ENCODE measurements around the gene RBFOX1. TPM values are rescaled to one million over a fixed set of nuclear protein-coding genes. Genes with fewer than 3 reads are reported as not detected.

Gene RBFOX1
- total RNA-seq, 1 experiment from 2014 or later: not detected

DNA sequence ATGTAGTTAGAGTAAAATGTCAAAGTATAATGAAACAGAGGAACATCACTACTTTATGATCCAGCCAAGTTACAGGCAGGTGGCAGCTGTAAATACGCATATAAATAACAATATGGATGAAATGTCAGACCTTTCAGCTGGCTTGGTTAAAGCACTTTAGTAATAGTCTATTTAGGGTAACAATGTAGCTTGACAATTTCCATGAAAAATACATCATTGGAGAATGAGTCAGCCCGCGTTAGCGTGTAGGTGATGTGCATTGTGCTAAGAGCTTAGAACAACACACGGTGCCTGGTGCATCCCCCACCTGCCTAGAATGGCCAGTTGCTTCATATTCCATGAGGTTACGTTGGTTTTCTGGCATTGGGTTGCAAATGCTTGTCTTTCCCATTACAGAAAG lies 119.4 kb downstream of the RBFOX1 start:
- H3K79me2 ChIP-seq (ENCODE audit: insufficient read depth, low read length): no peaks in the 10 kb centered on the region
- ChIA-PET CTCF (no interaction called here), POLR2A (no interaction called here), RAD21 (ENCODE audit: low non-redundant PET in 1 of 2, low total read pairs in 2 of 2, uncharacterized antibody in 2 of 2, unreplicated experiment in 2 of 2) (no interaction called here)
- H3K9me2 ChIP-seq (ENCODE audit: insufficient read depth): no peaks in the 10 kb centered on the region
- TF ChIP-seq, protein P1, sequence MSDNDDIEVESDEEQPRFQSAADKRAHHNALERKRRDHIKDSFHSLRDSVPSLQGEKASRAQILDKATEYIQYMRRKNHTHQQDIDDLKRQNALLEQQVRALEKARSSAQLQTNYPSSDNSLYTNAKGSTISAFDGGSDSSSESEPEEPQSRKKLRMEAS (IDR thresholded peaks at IDR 0.05): no peak
- TF ChIP-seq CEBPB (IDR thresholded peaks at IDR 0.05; ENCODE audit: low read depth): no peak
- no peak for TF ChIP-seq YY1 (IDR thresholded peaks at IDR 0.05; ENCODE audit: extremely low read depth, insufficient replicate concordance, low read depth, low read length)
- no peak for TF ChIP-seq SP1 (IDR thresholded peaks at IDR 0.05; ENCODE audit: low read depth)
- TF ChIP-seq TCF7L2 (IDR thresholded peaks at IDR 0.05; ENCODE audit: borderline replicate concordance, extremely low read depth, insufficient read depth, insufficient read length): no peak
- TF ChIP-seq, protein P2, sequence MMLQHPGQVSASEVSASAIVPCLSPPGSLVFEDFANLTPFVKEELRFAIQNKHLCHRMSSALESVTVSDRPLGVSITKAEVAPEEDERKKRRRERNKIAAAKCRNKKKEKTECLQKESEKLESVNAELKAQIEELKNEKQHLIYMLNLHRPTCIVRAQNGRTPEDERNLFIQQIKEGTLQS (IDR thresholded peaks at IDR 0.05): no peak
- no peak for TF ChIP-seq ELF1 (IDR thresholded peaks at IDR 0.05; ENCODE audit: borderline replicate concordance, low read depth)
- TF ChIP-seq EZH2 (IDR thresholded peaks at IDR 0.05): no peak
- TF ChIP-seq, protein P3, sequence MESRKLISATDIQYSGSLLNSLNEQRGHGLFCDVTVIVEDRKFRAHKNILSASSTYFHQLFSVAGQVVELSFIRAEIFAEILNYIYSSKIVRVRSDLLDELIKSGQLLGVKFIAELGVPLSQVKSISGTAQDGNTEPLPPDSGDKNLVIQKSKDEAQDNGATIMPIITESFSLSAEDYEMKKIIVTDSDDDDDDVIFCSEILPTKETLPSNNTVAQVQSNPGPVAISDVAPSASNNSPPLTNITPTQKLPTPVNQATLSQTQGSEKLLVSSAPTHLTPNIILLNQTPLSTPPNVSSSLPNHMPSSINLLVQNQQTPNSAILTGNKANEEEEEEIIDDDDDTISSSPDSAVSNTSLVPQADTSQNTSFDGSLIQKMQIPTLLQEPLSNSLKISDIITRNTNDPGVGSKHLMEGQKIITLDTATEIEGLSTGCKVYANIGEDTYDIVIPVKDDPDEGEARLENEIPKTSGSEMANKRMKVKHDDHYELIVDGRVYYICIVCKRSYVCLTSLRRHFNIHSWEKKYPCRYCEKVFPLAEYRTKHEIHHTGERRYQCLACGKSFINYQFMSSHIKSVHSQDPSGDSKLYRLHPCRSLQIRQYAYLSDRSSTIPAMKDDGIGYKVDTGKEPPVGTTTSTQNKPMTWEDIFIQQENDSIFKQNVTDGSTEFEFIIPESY (IDR thresholded peaks at IDR 0.05; ENCODE audit: extremely low read depth, insufficient replicate concordance, low read length): no peak
- TF ChIP-seq, protein P4, sequence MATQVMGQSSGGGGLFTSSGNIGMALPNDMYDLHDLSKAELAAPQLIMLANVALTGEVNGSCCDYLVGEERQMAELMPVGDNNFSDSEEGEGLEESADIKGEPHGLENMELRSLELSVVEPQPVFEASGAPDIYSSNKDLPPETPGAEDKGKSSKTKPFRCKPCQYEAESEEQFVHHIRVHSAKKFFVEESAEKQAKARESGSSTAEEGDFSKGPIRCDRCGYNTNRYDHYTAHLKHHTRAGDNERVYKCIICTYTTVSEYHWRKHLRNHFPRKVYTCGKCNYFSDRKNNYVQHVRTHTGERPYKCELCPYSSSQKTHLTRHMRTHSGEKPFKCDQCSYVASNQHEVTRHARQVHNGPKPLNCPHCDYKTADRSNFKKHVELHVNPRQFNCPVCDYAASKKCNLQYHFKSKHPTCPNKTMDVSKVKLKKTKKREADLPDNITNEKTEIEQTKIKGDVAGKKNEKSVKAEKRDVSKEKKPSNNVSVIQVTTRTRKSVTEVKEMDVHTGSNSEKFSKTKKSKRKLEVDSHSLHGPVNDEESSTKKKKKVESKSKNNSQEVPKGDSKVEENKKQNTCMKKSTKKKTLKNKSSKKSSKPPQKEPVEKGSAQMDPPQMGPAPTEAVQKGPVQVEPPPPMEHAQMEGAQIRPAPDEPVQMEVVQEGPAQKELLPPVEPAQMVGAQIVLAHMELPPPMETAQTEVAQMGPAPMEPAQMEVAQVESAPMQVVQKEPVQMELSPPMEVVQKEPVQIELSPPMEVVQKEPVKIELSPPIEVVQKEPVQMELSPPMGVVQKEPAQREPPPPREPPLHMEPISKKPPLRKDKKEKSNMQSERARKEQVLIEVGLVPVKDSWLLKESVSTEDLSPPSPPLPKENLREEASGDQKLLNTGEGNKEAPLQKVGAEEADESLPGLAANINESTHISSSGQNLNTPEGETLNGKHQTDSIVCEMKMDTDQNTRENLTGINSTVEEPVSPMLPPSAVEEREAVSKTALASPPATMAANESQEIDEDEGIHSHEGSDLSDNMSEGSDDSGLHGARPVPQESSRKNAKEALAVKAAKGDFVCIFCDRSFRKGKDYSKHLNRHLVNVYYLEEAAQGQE (IDR thresholded peaks at IDR 0.05; ENCODE audit: low read depth): no peak
- no peak for TF ChIP-seq POLR2A (IDR thresholded peaks at IDR 0.05; ENCODE audit: borderline replicate concordance, extremely low read depth, insufficient read depth, insufficient read length)
- TF ChIP-seq FOSL1 (IDR thresholded peaks at IDR 0.05; ENCODE audit: low read depth): no peak
- no peak for TF ChIP-seq SIN3A (IDR thresholded peaks at IDR 0.05; ENCODE audit: low read depth)
- TF ChIP-seq RAD21 (IDR thresholded peaks at IDR 0.05; ENCODE audit: low read depth): no peak
- TF ChIP-seq, protein P5, sequence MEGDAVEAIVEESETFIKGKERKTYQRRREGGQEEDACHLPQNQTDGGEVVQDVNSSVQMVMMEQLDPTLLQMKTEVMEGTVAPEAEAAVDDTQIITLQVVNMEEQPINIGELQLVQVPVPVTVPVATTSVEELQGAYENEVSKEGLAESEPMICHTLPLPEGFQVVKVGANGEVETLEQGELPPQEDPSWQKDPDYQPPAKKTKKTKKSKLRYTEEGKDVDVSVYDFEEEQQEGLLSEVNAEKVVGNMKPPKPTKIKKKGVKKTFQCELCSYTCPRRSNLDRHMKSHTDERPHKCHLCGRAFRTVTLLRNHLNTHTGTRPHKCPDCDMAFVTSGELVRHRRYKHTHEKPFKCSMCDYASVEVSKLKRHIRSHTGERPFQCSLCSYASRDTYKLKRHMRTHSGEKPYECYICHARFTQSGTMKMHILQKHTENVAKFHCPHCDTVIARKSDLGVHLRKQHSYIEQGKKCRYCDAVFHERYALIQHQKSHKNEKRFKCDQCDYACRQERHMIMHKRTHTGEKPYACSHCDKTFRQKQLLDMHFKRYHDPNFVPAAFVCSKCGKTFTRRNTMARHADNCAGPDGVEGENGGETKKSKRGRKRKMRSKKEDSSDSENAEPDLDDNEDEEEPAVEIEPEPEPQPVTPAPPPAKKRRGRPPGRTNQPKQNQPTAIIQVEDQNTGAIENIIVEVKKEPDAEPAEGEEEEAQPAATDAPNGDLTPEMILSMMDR (IDR thresholded peaks at IDR 0.05 in 2 of 3, conservative IDR thresholded peaks at IDR 0.05 in 1 of 3; ENCODE audit: borderline replicate concordance in 1 of 3, insufficient read depth in 1 of 3, low read depth in 2 of 3, low read length in 2 of 3): no peak
- H4K20me1 ChIP-seq (ENCODE audit: insufficient read depth): no peaks in the 10 kb centered on the region
- intact Hi-C loops (cut with micrococcal nuclease): no loop called here
- H3K4me3 ChIP-seq (replicated peaks in 1 of 2; ENCODE audit: low read depth in 1 of 2, low read length in 2 of 2): no peak overlapping the region
- H3K9me3 ChIP-seq (ENCODE audit: control insufficient read depth in 1 of 2, insufficient read depth in 1 of 2, low read depth in 1 of 2, low read length in 2 of 2): peaks cover 3 to 15% of the 10 kb centered on the region in 2 experiments; a peak in 2 of 4 replicates
- no peak overlapping the region for H3K4me2 ChIP-seq (ENCODE audit: low read length)
- DNase-seq (ENCODE audit: low read depth, low spot score) (no peak), ATAC-seq (no peak)
- no peak overlapping the region for H3K9ac ChIP-seq (ENCODE audit: low read length)
- H3K27ac ChIP-seq (ENCODE audit: low read depth, low read length): no peak overlapping the region
- H3K27me3 ChIP-seq (ENCODE audit: insufficient read depth, low read length): no peaks in the 10 kb centered on the region
- H3K36me3 ChIP-seq (ENCODE audit: control insufficient read depth in 1 of 2, insufficient read depth in 2 of 2, low read length in 2 of 2): no peaks in the 10 kb centered on the region
- H2AFZ ChIP-seq (ENCODE audit: low read depth, low read length, poor library complexity, severe bottlenecking): no peak overlapping the region
- no peaks in the 10 kb centered on the region for H3K4me1 ChIP-seq (ENCODE audit: control insufficient read depth in 1 of 2, insufficient read depth in 2 of 2, low read length in 2 of 2)
- no TSS peak for BruUV-seq (replicated peaks)
